HG03135 (cell line): ENCODE data around the gene GADD45GIP1.
"Not testable (repeated sequence)": the region's sequence is repeated elsewhere in the genome, so short reads cannot be mapped to it uniquely, and the experiment has no call there.

Experiments
- ATAC-seq: cut with Tn5 transposase; IDR thresholded peaks from one replicate; pipeline ENCODE4 v1.9.1; 2021; ENCODE audit warnings: mild to moderate bottlenecking, moderate library complexity; ENCODE audit not compliant: unreplicated experiment

Gene GADD45GIP1

GRCh38 chr19:12944104-12944674 is 12.8 kb downstream of the GADD45GIP1 start:
- no peak for ATAC-seq

- no peak for ATAC-seq
Observed at GRCh38 chr19:12943437-12944044, 13.5 kb downstream of the GADD45GIP1 start.

- no peak for ATAC-seq
Observed at GRCh38 chr19:12940897-12941296, 16.1 kb downstream of the GADD45GIP1 start.

GRCh38 chr19:12939975-12940423 is 17.0 kb downstream of the GADD45GIP1 start:
- no peak for ATAC-seq

- peak; percentile 7 for ATAC-seq
Observed at GRCh38 chr19:12938779-12939601, 18.0 kb downstream of the GADD45GIP1 start.

- ATAC-seq, result peak; percentile 83
Observed at GRCh38 chr19:12937927-12938778, 18.9 kb downstream of the GADD45GIP1 start, which contains the start of gene CALR. Gene CALR, plus strand, starts transcription at chr19:12938609. Its CDS starts 71 bp downstream, at chr19:12938680.

- ATAC-seq, result no peak
Observed at GRCh38 chr19:12937093-12937926, 19.7 kb downstream of the GADD45GIP1 start.

- no peak for ATAC-seq
Observed at GRCh38 chr19:12936582-12936981, 20.4 kb downstream of the GADD45GIP1 start.

GRCh38 chr19:12935071-12935470 is 22.0 kb downstream of the GADD45GIP1 start:
- no peak for ATAC-seq

GRCh38 chr19:12933287-12934072 is 23.5 kb downstream of the GADD45GIP1 start, which contains the start of gene FARSA:
Gene FARSA, minus strand, starts transcription at chr19:12933711. Its CDS starts 15 bp downstream, at chr19:12933696.
- ATAC-seq, result peak; percentile 43

- ATAC-seq, result peak; percentile 14
Observed at GRCh38 chr19:12932392-12933286, 24.4 kb downstream of the GADD45GIP1 start.

- ATAC-seq, result no peak
Observed at GRCh38 chr19:12930002-12930645, 26.9 kb downstream of the GADD45GIP1 start.

- no peak for ATAC-seq
Observed at GRCh38 chr19:12924621-12925310, 32.3 kb downstream of the GADD45GIP1 start.

- ATAC-seq, result no peak
Observed at GRCh38 chr19:12922959-12923358, 34.1 kb downstream of the GADD45GIP1 start.

GRCh38 chr19:12921047-12921446 is 36.0 kb downstream of the GADD45GIP1 start:
- no peak for ATAC-seq

GRCh38 chr19:12918253-12918652 is 38.8 kb downstream of the GADD45GIP1 start:
- ATAC-seq, result no peak

GRCh38 chr19:12915860-12916259 is 41.2 kb downstream of the GADD45GIP1 start:
- not testable (repeated sequence) for ATAC-seq
